Fibroblast of lung (primary cell): ENCODE results near the gene RPL35A. TPM values are rescaled to one million over a fixed set of nuclear protein-coding genes. Genes with fewer than 3 reads are reported as not detected.
"Not testable (repeated sequence)": the region's sequence is repeated elsewhere in the genome, so short reads cannot be mapped to it uniquely, and the experiment has no call there.

Source experiments
- DNase-seq, 2 donors: peaks; one replicate each; pipeline versions ENCODE4 v3.0.0 to v3.0.0-alpha.2; 2010; ENCODE audit warnings: low read depth in 2 of 2
- H2AFZ ChIP-seq: 2 replicates; pipeline ENCODE4 v1.5.1; 2012; ENCODE audit warnings: low read length, control low read depth, inconsistent platforms
- H3K27ac ChIP-seq: 2 replicates; pipeline ENCODE4 v1.5.1; 2011; ENCODE audit warnings: low read length, control low read depth; ENCODE audit not compliant: insufficient read depth
- H3K27me3 ChIP-seq: 2 replicates; pipeline ENCODE4 v1.5.1; 2011; ENCODE audit warnings: mild to moderate bottlenecking, low read length; ENCODE audit not compliant: control insufficient read depth, insufficient read depth
- H3K36me3 ChIP-seq: 2 replicates; pipeline ENCODE4 v1.5.1; 2011; ENCODE audit warnings: low read length; ENCODE audit not compliant: control insufficient read depth, insufficient read depth
- H3K4me1 ChIP-seq: 2 replicates; pipeline ENCODE4 v1.5.1; 2011; ENCODE audit warnings: low read length; ENCODE audit not compliant: control insufficient read depth, insufficient read depth; ENCODE audit errors: extremely low read depth
- H3K4me2 ChIP-seq: 2 replicates; pipeline ENCODE4 v1.5.1; 2011; ENCODE audit warnings: low read length, control low read depth; ENCODE audit not compliant: insufficient read depth; ENCODE audit errors: extremely low read depth
- H3K4me3 ChIP-seq, 4 experiments: fragments of 200-600 bp in 1 of 4; sonication (generic) in 1 of 4; replicated peaks in 1 of 4; 2 replicates each; pipeline ENCODE4 v1.5.1; 2011 to 2016; ENCODE audit warnings: low read length in 4 of 4, low read depth in 3 of 4, mild to moderate bottlenecking in 3 of 4, control low read depth in 2 of 4, inconsistent platforms in 1 of 4, mixed read lengths in 1 of 4; ENCODE audit not compliant: insufficient read depth in 1 of 4; ENCODE audit errors: control extremely low read depth in 1 of 4
- H3K79me2 ChIP-seq: 2 replicates; pipeline ENCODE4 v1.5.1; 2012; ENCODE audit warnings: mild to moderate bottlenecking, low read length, inconsistent platforms; ENCODE audit not compliant: control insufficient read depth, insufficient read depth
- H3K9ac ChIP-seq: 2 replicates; pipeline ENCODE4 v1.5.1; 2011; ENCODE audit warnings: mild to moderate bottlenecking, low read length, control low read depth; ENCODE audit not compliant: insufficient read depth
- H3K9me3 ChIP-seq: 2 replicates; pipeline ENCODE4 v1.5.1; 2012; ENCODE audit warnings: low read depth, low read length; ENCODE audit not compliant: control insufficient read depth, insufficient read depth
- H4K20me1 ChIP-seq: 2 replicates; pipeline ENCODE4 v1.5.1; 2011; ENCODE audit warnings: low read length; ENCODE audit not compliant: control insufficient read depth, insufficient read depth; ENCODE audit errors: extremely low read depth
- CTCF ChIP-seq, 2 donors: IDR thresholded peaks in 1 of 2; conservative IDR thresholded peaks in 1 of 2; 1 replicate in 1 of 2; 2 replicates in 1 of 2; pipeline ENCODE4 v1.5.1; 2011 to 2012; ENCODE audit warnings: low read length in 2 of 2, control low read depth in 1 of 2, inconsistent platforms in 1 of 2, low read depth in 1 of 2, mild to moderate bottlenecking in 1 of 2
- EZH2 ChIP-seq: IDR thresholded peaks from 2 replicates; pipeline ENCODE4 v1.5.1; 2012; ENCODE audit warnings: low read length, control low read depth, mild to moderate bottlenecking; ENCODE audit errors: missing control alignments
- polyA plus RNA-seq, 2 donors: library from polyadenylated mRNA; depleted of rRNA in 1 of 2; stranded (reverse) in 1 of 2; unstranded in 1 of 2; fragments of >200 nt; gene quantifications; 2 replicates each; pipeline ENCODE4 v1.2.1, GENCODE V29; 2011 to 2012; ENCODE audit warnings: missing spikeins in 1 of 2
- total RNA-seq: library from RNA; depleted of rRNA; stranded (reverse); fragments of >200 nt; gene quantifications from 2 replicates; pipeline ENCODE4 v1.2.1, GENCODE V29; 2014

RPL35A gene
- total and polyA plus RNA-seq, 2 donors (not counting 1 experiment from before 2014, with no cell fraction given) = 535 to 937 TPM

- peaks cover 25% of the 10 kb centered on the region for H3K79me2 ChIP-seq
- peaks cover 14% of the 10 kb centered on the region for H3K36me3 ChIP-seq
- no peaks in the 10 kb centered on the region for H3K27me3 ChIP-seq
- no peaks in the 10 kb centered on the region for H4K20me1 ChIP-seq
- DNase-seq = no peak
- H3K4me1 ChIP-seq = peaks cover 9% of the 10 kb centered on the region
- TF ChIP-seq CTCF (conservative IDR thresholded peaks at IDR 0.05 in 1 of 2, IDR thresholded peaks at IDR 0.05 in 1 of 2; ENCODE audit: low read depth in 1 of 2, low read length in 2 of 2) (no peak), EZH2 (no peak)
- H3K4me2 ChIP-seq = no peak overlapping the region
- no peaks in the 10 kb centered on the region for H3K9me3 ChIP-seq
- no peak overlapping the region for H2AFZ ChIP-seq
- no peak overlapping the region for H3K9ac ChIP-seq
- H3K4me3 ChIP-seq = no peak overlapping the region
- H3K27ac ChIP-seq = no peak overlapping the region
Observed at GRCh38 chr3:197956626-197956988, 6.6 kb downstream of the RPL35A start.

GRCh38 chr3:197957790-197958133, 7.8 kb downstream of the RPL35A start:
- TF ChIP-seq CTCF (conservative IDR thresholded peaks at IDR 0.05 in 1 of 2, IDR thresholded peaks at IDR 0.05 in 1 of 2; ENCODE audit: low read depth in 1 of 2, low read length in 2 of 2) (no peak), EZH2 (no peak)
- H2AFZ ChIP-seq = no peak overlapping the region
- peaks cover 10% of the 10 kb centered on the region for H3K36me3 ChIP-seq
- no peaks in the 10 kb centered on the region for H3K9me3 ChIP-seq
- H3K4me1 ChIP-seq = peaks cover 9% of the 10 kb centered on the region
- no peak overlapping the region for H3K4me3 ChIP-seq
- peak overlapping the region; percentile 33 for H3K4me2 ChIP-seq
- no peaks in the 10 kb centered on the region for H3K27me3 ChIP-seq
- no peak for DNase-seq
- no peak overlapping the region for H3K9ac ChIP-seq
- H4K20me1 ChIP-seq = no peaks in the 10 kb centered on the region
- peak overlapping the region; percentile 40 for H3K27ac ChIP-seq
- H3K79me2 ChIP-seq = peaks cover 14% of the 10 kb centered on the region

GRCh38 chr3:197958346-197958745, 8.4 kb downstream of the RPL35A start:
- Histone ChIP-seq H3K4me2 (no peak overlapping the region), H3K27ac (no peak overlapping the region)
- TF ChIP-seq CTCF (conservative IDR thresholded peaks at IDR 0.05 in 1 of 2, IDR thresholded peaks at IDR 0.05 in 1 of 2; ENCODE audit: low read depth in 1 of 2, low read length in 2 of 2) = no peak
- no peak for TF ChIP-seq EZH2

GRCh38 chr3:197958848-197959247, 8.9 kb downstream of the RPL35A start:
- peak overlapping the region; percentile 49 for H3K4me2 ChIP-seq
- not testable (repeated sequence) for H3K79me2 ChIP-seq, H3K36me3 ChIP-seq, DNase-seq, H3K9me3 ChIP-seq, H4K20me1 ChIP-seq, H2AFZ ChIP-seq, H3K27ac ChIP-seq, H3K4me3 ChIP-seq, H3K4me1 ChIP-seq, H3K9ac ChIP-seq, H3K27me3 ChIP-seq

More at GRCh38 chr3:197958346-197958745, 8.4 kb downstream of the RPL35A start:
- peaks cover 6% of the 10 kb centered on the region for H3K4me1 ChIP-seq
- H3K9me3 ChIP-seq = no peaks in the 10 kb centered on the region
- peaks cover 9% of the 10 kb centered on the region for H3K36me3 ChIP-seq
- no peak overlapping the region for H2AFZ ChIP-seq
- no peaks in the 10 kb centered on the region for H4K20me1 ChIP-seq
- no peak for DNase-seq
- no peak overlapping the region for H3K4me3 ChIP-seq
- no peaks in the 10 kb centered on the region for H3K27me3 ChIP-seq
- peaks cover 9% of the 10 kb centered on the region for H3K79me2 ChIP-seq
- H3K9ac ChIP-seq = no peak overlapping the region
